Trophoblast cell (in vitro differentiated cells and primary cell): Measurements from ENCODE around the gene BACH2.
A peak's percentile ranks its signal among the peaks of the same experiment; 100 is the strongest.

Source experiments
- DNase-seq, 2 donors: peaks; one replicate each; pipeline ENCODE4 v3.0.0-alpha.2; 2016
- H2AFZ ChIP-seq: 2 replicates; pipeline ENCODE4 v1.6.1; 2013; ENCODE audit warnings: low read length, moderate library complexity, mild to moderate bottlenecking; ENCODE audit not compliant: insufficient read depth, poor library complexity
- H2AK5ac ChIP-seq: 2 replicates; pipeline ENCODE4 v1.6.1; 2013; ENCODE audit warnings: mild to moderate bottlenecking, low read length
- H2BK120ac ChIP-seq: 2 replicates; pipeline ENCODE4 v1.6.1; 2013; ENCODE audit warnings: low read length, mild to moderate bottlenecking, moderate library complexity; ENCODE audit not compliant: insufficient read depth, poor library complexity
- H2BK12ac ChIP-seq: 2 replicates; pipeline ENCODE4 v1.6.1; 2013; ENCODE audit warnings: mild to moderate bottlenecking, low read length, moderate library complexity
- H2BK5ac ChIP-seq: 2 replicates; pipeline ENCODE4 v1.6.1; 2013; ENCODE audit warnings: low read length, low read depth, moderate library complexity, mild to moderate bottlenecking; ENCODE audit not compliant: poor library complexity
- H3K14ac ChIP-seq: 2 replicates; pipeline ENCODE4 v1.6.1; 2013; ENCODE audit warnings: mild to moderate bottlenecking, low read length
- H3K18ac ChIP-seq: 2 replicates; pipeline ENCODE4 v1.6.1; 2013; ENCODE audit warnings: mild to moderate bottlenecking, low read length
- H3K23ac ChIP-seq: 2 replicates; pipeline ENCODE4 v1.6.1; 2013; ENCODE audit warnings: low read length
- H3K27ac ChIP-seq: 2 replicates; pipeline ENCODE4 v1.5.1; 2013; ENCODE audit warnings: low read depth, mild to moderate bottlenecking, inconsistent platforms, low read length, moderate library complexity
- H3K27me3 ChIP-seq: 2 replicates; pipeline ENCODE4 v1.6.1; 2013; ENCODE audit warnings: inconsistent platforms, mild to moderate bottlenecking, low read length, moderate library complexity; ENCODE audit not compliant: insufficient read depth
- H3K36me3 ChIP-seq, 2 experiments: 1 replicate in 1 of 2; 2 replicates in 1 of 2; pipeline ENCODE4 v1.6.1; 2013; ENCODE audit warnings: low read length in 2 of 2, mild to moderate bottlenecking in 2 of 2, moderate library complexity in 1 of 2; ENCODE audit not compliant: insufficient read depth in 2 of 2, control insufficient read depth in 1 of 2
- H3K4ac ChIP-seq: 2 replicates; pipeline ENCODE4 v1.6.1; 2013; ENCODE audit warnings: low read depth, mild to moderate bottlenecking, low read length, moderate library complexity
- H3K4me1 ChIP-seq, 2 experiments: 1 replicate in 1 of 2; 2 replicates in 1 of 2; pipeline ENCODE4 v1.6.1; 2013; ENCODE audit warnings: low read length in 2 of 2, mild to moderate bottlenecking in 2 of 2, moderate library complexity in 1 of 2; ENCODE audit not compliant: insufficient read depth in 2 of 2, control insufficient read depth in 1 of 2
- H3K4me2 ChIP-seq: 2 replicates; pipeline ENCODE4 v1.6.1; 2013; ENCODE audit warnings: inconsistent platforms, mild to moderate bottlenecking, low read length, moderate library complexity
- H3K4me3 ChIP-seq: 2 replicates; pipeline ENCODE4 v1.5.1; 2013; ENCODE audit warnings: mild to moderate bottlenecking, low read depth, low read length, inconsistent platforms
- H3K79me1 ChIP-seq: one replicate; pipeline ENCODE4 v1.6.1; 2013; ENCODE audit warnings: low read length
- H3K79me2 ChIP-seq: 2 replicates; pipeline ENCODE4 v1.6.1; 2013; ENCODE audit warnings: low read length, mild to moderate bottlenecking; ENCODE audit not compliant: control insufficient read depth, insufficient read depth, poor library complexity
- H3K9ac ChIP-seq: 2 replicates; pipeline ENCODE4 v1.6.1; 2013; ENCODE audit warnings: mild to moderate bottlenecking, low read length
- H3K9me3 ChIP-seq: 2 replicates; pipeline ENCODE4 v1.6.1; 2013; ENCODE audit warnings: low read depth, mild to moderate bottlenecking, control low read depth, inconsistent platforms, low read length; ENCODE audit not compliant: insufficient read depth
- H4K12ac ChIP-seq: 2 replicates; pipeline ENCODE4 v1.6.1; 2013; ENCODE audit warnings: low read depth, mild to moderate bottlenecking, low read length, moderate library complexity
- H4K8ac ChIP-seq: 2 replicates; pipeline ENCODE4 v1.6.1; 2013; ENCODE audit warnings: low read depth, mild to moderate bottlenecking, low read length, moderate library complexity
- H4K91ac ChIP-seq: one replicate; pipeline ENCODE4 v1.6.1; 2013; ENCODE audit warnings: low read depth, mild to moderate bottlenecking, low read length, moderate library complexity
- WGBS: extraction: QIAGEN DNeasy Blood & Tissue Kit; methylation state at CpG from one replicate; pipeline ENCODE4 v1.1.7; 2013; ENCODE audit warnings: missing lambda C conversion rate; ENCODE audit not compliant: insufficient read length, insufficient coverage; ENCODE audit errors: extremely low coverage; 5-methylcytosine and 5-hydroxymethylcytosine counted together

The BACH2 gene

GRCh38 chr6:90271831-90272230 lies 24.8 kb downstream of the BACH2 start:
- Histone ChIP-seq H2AFZ (no peak overlapping the region), H4K8ac (no peak overlapping the region), H3K4me2 (no peak overlapping the region), H3K27me3 (no peaks in the 10 kb centered on the region), H4K12ac (no peak overlapping the region), H3K4me1 (no peaks in the 10 kb centered on the region), H3K14ac (no peak overlapping the region), H2BK120ac (no peak overlapping the region), H3K4ac (no peak overlapping the region), H3K27ac (no peak overlapping the region), H3K9ac (no peak overlapping the region), H3K79me1 (peaks cover 1% of the 10 kb centered on the region), H3K18ac (no peak overlapping the region), H2BK12ac (no peak overlapping the region), H3K23ac (no peak overlapping the region), H2AK5ac (no peak overlapping the region), H3K9me3 (no peaks in the 10 kb centered on the region), H3K36me3 (no peaks in the 10 kb centered on the region), H3K79me2 (no peaks in the 10 kb centered on the region), H4K91ac (no peak overlapping the region), H3K4me3 (no peak overlapping the region), H2BK5ac (no peak overlapping the region)
- no CpG with 5 or more reads among the region's 7 CpGs for WGBS
- no peak for DNase-seq

- no peaks in the 10 kb centered on the region for H3K9me3 ChIP-seq
- no peak overlapping the region for H3K18ac ChIP-seq
- no peak overlapping the region for H3K4me2 ChIP-seq
- H3K4ac ChIP-seq, result no peak overlapping the region
- no peak overlapping the region for H3K14ac ChIP-seq
- no peak overlapping the region for H2AK5ac ChIP-seq
- no peak overlapping the region for H2AFZ ChIP-seq
- H2BK120ac ChIP-seq, result no peak overlapping the region
- H3K4me1 ChIP-seq, result no peaks in the 10 kb centered on the region
- no peak overlapping the region for H4K91ac ChIP-seq
- no peaks in the 10 kb centered on the region for H3K79me1 ChIP-seq
- no peak for DNase-seq
- H3K27ac ChIP-seq, result no peak overlapping the region
- no peak overlapping the region for H2BK12ac ChIP-seq
- no peak overlapping the region for H2BK5ac ChIP-seq
- H3K4me3 ChIP-seq, result no peak overlapping the region
- H3K9ac ChIP-seq, result no peak overlapping the region
- H3K27me3 ChIP-seq, result no peaks in the 10 kb centered on the region
- H3K79me2 ChIP-seq, result no peaks in the 10 kb centered on the region
- WGBS, result no CpG with 5 or more reads among the region's 1 CpG
- no peak overlapping the region for H4K8ac ChIP-seq
- H3K23ac ChIP-seq, result no peak overlapping the region
- no peak overlapping the region for H4K12ac ChIP-seq
- no peaks in the 10 kb centered on the region for H3K36me3 ChIP-seq
Observed at GRCh38 chr6:90269334-90269733, 27.3 kb downstream of the BACH2 start.

DNA sequence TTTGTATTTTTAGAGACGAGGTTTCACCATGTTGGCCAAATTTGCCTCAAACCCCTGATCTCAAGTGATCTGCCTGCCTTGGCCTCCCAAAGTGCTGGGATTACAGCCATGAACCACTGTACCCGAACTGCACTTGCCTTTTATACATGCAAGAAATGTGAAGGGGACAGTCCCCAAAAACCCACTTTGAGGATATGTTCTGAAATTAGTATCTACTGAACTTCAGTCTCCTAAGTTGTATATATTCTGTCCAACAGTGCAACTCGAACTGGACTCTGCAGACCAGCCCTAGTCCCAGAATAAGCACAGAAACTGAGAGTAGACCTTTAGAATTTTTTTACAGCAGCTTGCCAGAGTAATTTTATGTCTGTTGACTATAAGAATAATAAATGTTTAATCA lies 28.5 kb downstream of the BACH2 start:
- H3K14ac ChIP-seq, result no peak overlapping the region
- WGBS, result no CpG with 5 or more reads among the region's 3 CpGs
- no peaks in the 10 kb centered on the region for H3K79me1 ChIP-seq

DNA sequence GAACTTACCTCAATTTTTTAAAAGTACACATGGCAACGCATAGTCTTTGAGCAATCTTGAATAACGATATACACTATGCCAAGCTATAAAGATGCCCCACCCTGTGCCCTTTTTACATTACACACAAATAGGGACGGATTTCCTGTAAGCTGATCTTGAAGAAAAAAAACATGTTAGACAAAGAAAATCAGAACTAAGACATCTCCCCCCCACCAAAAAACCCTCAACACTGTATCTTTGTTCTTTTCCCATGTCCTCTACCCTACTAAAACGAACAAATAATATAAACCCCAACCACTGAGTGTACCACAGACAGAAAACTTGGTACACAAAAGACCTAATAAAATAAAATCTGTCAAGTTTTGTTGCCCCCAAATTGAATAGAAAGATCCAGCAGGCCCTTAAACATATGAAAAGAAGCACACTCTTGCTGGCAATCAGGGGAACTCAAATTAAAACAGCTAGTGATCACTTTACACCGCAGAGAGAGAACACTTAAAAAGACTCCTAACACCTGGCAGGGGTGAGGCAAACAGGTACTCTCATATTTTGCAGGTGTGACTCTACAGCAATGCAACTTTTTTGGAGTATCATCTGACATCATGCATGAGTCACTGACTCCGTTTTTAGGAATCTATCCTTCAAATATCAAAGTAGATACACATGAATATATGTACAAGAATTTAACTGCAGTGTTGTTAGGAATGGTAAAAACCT lies 29.6 kb downstream of the BACH2 start:
- no peak overlapping the region for H3K9ac ChIP-seq
- no peak overlapping the region for H2BK12ac ChIP-seq
- H2AK5ac ChIP-seq, result no peak overlapping the region
- no peaks in the 10 kb centered on the region for H3K4me1 ChIP-seq
- H2BK120ac ChIP-seq, result no peak overlapping the region
- no peak overlapping the region for H3K27ac ChIP-seq
- H3K14ac ChIP-seq, result no peak overlapping the region
- no peak overlapping the region for H3K4me3 ChIP-seq
- H3K18ac ChIP-seq, result no peak overlapping the region
- no peak overlapping the region for H4K12ac ChIP-seq
- H4K91ac ChIP-seq, result no peak overlapping the region
- 100% methylated on average over 1 of the region's 6 CpGs for WGBS
- no peaks in the 10 kb centered on the region for H3K27me3 ChIP-seq
- no peak overlapping the region for H2BK5ac ChIP-seq
- H3K23ac ChIP-seq, result no peak overlapping the region
- H3K4me2 ChIP-seq, result no peak overlapping the region
- H4K8ac ChIP-seq, result no peak overlapping the region
- no peak overlapping the region for H3K4ac ChIP-seq
- H3K36me3 ChIP-seq, result no peaks in the 10 kb centered on the region
- no peak overlapping the region for H2AFZ ChIP-seq
- no peaks in the 10 kb centered on the region for H3K9me3 ChIP-seq
- no peaks in the 10 kb centered on the region for H3K79me1 ChIP-seq
- H3K79me2 ChIP-seq, result no peaks in the 10 kb centered on the region
- DNase-seq, result peak in 1 of 2 donors; percentile 9

More for the DNA sequence above, 28.5 kb downstream of the BACH2 start:
- Histone ChIP-seq H2BK5ac (no peak overlapping the region), H3K27ac (no peak overlapping the region), H3K9me3 (no peaks in the 10 kb centered on the region), H4K12ac (no peak overlapping the region), H4K91ac (no peak overlapping the region), H3K23ac (no peak overlapping the region), H4K8ac (no peak overlapping the region), H3K79me2 (no peaks in the 10 kb centered on the region), H2AK5ac (no peak overlapping the region), H3K27me3 (no peaks in the 10 kb centered on the region), H2BK120ac (no peak overlapping the region), H3K18ac (no peak overlapping the region), H3K9ac (no peak overlapping the region), H2AFZ (no peak overlapping the region), H3K4me1 (no peaks in the 10 kb centered on the region), H2BK12ac (no peak overlapping the region), H3K4me2 (no peak overlapping the region), H3K4me3 (no peak overlapping the region), H3K36me3 (no peaks in the 10 kb centered on the region), H3K4ac (no peak overlapping the region)
- DNase-seq, result no peak
